GM21447 (cell line): ENCODE results near the gene FOXP1.

Source experiments
- ATAC-seq: cut with Tn5 transposase; IDR thresholded peaks from one replicate; pipeline ENCODE4 v1.9.1; 2021; ENCODE audit not compliant: unreplicated experiment

The FOXP1 gene

DNA sequence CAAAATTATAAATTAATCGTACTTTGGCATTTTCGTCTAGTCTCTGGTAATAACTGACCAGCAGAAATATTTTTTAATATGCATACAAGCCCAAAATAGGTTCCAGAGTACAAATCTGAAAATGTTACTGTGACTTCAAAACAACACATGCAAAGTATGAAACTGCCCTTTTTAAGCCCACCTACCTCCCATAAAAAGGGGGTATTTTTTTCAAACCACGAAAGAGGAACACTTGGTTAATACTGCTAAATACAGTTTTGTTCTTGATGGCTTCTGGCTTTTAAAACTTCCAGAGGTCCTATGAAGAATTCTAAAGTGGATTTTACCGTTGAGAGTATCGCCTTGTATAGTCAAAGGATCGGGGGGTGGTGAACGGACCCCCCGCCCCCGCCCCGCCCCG, 610.7 kb downstream of the FOXP1 start:
- ATAC-seq: no peak

DNA sequence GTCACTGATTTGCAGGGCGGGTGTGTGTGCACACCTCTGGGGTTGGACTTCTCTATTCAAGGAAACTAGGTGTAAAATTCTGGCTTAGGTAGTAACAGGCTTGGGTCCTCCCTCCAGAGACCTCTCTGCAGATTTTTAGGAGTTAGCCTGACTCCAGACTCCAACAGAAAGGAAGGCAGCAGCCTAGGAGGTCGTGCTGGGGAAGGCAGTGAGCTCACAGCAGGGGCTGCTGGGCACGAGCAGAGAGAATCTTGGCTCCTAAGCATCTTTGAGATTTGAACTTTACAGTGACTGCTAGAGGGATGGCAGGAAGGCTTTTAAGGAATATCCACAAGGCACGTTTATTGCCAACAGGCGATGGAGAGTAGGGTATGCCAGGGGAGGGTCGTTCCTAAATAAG, 612.6 kb downstream of the FOXP1 start:
- no peak for ATAC-seq

DNA sequence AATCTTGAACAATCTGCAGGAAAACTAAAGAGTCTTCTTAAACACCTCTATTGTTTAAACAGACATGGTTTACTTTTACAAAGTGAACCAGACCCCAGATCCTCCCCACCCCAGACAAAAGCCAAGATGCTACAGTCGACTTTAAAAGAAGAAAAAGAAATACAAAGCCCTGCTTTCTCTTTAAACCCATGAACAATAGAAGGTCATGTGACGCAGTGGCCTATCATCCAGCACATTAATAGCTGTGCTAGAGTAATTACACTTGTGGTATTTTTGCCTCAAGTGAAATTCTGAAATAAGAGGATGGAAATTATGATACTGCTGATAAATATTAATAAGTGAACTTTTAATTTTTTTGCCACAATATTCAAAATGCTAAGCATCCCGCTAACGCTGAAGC, 613.4 kb downstream of the FOXP1 start:
- no peak for ATAC-seq

DNA sequence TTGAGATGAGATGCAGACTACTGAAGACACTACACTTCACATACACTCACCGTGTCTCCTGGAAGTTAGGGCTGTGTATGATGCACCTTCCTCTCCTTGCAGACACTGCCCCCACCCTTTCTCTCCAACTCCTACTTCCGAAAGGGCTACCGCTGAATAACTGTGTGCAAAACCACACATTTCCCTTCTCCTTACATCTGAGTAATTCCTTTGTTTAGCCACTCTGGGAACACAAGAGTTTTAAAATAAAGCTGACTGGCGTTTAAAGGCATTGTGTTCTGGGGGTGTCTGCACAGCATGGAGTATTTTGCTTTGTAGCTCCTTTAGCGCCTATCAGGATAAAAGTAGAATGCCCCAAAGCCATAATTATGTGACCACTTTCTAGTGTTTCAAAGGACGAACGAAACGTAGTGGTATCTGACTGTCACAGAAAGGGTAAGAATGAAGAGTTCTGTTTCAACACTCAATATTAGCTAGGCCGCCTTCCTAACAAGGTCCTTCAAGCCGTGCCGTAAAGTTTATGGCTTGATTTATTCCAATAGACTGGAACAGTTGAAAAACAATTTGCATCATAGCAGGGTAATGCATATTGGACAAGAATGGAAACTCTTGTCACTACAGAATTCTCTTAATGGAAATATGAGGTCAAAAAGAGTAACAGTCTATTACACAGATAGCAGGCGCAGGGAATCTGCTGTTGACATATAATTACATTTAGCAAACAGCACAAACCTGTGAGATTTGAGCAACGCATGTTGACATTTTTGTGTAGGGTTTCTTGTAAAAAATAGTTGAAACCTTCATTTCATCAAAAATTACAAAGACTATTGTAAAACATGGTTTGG, 619.9 kb downstream of the FOXP1 start:
- no peak for ATAC-seq

DNA sequence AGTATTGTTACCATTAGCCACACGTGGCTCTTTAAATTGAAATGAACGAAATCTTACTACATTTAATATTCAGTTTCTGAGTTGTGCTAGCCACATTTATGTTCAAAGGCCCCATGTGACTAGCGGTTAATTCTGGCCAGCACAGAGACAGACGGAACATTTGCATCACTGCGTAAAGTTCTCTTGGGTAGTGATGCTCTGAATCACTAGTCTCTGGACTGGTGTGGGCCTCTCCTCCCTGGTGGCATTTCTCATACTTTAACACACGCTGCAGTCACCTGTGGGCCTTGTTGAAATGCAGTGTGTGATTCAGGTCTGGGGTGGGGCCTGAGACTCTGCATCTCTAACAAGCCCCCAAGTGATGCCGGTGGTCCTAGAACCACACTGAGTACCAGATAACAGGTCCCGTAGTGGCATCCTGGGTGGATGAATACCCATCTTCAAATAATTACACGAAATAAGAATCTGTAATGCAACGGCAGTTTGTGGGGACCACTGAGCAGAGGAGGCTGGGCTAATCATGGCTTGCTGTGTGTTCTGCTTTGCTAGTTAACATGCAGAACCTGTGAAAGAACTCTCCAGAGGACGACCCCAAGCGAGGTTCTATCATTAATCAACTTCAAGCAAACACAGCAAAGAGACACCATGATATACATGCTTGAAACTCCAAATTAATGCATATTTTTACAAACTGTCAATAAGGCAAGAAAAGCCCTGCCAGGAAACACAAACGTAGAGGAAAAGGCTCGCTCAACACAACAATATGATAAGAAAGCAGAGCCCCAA, 623.8 kb downstream of the FOXP1 start:
- no peak for ATAC-seq

DNA sequence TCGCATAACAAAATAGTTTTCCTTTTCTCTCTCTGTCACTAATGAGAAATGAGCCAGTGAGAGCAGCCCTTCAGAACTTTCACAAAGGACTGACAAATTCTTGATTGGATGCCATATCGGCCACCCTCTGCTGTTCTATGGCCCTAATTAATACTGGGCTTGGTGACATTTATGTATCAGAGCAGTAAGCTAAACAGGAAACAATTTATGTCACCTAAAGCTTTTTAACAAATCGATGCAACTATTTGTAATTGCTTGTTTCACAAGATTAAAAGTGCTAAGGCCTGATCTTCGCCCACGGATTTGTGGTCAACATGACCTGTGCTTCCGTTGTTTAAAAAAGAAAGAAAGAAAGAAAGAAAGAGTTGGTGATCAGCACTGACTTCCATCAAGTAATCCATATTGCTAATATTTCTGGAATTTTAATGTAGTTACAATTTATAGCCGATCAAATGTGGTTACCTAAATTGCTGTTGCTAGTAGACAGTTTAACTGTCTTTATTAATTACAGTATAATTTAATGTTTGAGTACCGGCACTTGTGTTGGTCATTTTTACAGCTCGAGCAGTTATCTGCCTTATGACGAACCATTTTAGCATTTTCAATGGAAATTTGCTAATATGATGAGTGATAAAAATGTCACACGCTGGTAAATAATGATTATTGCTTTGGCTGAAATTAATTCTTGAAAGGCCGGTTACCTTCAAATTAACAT, 631.3 kb downstream of the FOXP1 start:
- no peak for ATAC-seq

DNA sequence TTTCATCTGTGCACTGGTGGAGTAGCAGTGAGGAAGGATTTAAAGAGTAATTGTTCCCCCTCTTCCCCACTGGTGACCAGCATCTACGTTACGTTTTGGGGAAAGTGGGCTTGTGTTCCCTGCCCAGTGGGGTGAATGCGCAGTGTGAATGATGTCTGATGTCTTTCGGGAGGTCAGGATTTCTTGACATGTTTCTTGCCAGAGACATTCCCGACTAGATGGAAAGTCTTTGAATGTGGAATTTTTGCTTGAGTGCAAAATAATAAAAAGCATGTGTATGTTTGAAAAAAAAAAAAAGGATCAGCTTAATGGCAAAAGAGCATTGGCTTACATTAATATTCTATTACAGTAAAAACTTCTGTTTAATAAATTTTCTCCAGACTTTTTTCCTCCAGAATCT, 632.2 kb downstream of the FOXP1 start:
- ATAC-seq: no peak

DNA sequence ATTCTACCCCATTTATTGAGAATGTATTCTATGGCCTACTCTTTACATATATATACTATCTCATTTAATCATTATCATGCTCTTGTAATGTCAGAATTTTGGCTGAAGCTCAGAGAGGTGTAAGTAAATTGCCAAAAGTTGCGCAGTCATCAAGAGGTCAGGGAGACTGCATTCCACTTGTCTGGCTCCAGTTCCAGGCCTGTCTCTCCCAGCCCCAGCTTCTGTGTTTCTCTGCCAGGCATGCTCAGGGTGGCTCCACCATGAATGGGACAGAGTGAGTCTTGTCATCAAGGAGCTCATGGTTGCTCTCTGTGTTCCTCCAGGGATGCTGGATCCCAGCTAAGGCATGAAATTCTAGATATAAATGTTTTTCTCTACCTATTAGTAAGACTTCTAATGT, 635.9 kb downstream of the FOXP1 start:
- ATAC-seq: no peak

DNA sequence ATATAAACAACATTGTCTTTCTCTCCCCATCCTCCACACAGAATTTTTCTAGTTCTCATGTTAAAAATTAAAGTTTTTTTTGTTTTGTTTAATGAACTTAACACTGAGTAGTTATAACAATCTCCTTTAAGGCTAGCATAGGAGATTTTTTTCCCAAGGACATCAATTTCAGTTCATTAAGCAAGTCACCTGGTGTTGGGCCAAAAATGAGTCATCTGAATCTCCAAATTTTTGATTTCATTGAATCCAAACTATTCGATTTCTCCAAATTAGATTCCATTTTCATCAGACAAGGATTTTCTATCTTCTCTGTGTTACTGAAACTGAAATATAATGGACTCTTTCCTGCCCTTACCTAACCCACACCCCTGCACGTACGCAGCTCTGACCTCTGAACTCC, 639.6 kb downstream of the FOXP1 start:
- no peak for ATAC-seq

DNA sequence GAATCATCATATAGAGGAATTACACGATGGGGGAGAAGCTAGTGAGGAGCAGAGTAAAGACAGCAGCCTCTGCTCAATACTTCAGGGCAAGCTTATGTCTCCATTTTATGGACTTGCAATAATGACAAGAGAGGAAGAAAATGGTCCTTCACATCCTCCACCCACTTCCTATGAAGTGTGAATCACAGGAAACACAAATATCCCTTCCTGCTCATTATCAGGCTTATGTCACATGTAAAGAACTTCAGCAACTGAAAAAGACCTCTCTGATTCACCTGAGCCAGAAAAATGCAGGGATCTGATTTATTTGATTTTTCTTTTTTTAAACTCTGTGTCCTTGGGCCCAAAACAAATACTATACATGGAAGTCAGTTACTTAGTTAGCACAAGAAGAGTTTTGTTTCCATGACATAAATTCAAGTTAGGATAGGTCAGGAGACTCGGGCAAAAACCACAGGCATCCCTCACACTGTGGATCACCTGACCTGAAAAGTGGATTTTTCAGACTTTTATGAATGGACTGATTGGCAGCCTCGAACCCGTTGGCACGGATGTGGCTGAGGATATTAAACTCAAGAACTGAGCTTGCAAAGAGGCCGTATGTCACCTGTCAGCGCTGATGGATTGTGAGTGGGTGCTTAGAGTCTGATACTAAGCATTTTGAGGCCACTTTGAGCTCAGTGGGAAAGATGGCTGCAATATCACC, 650.3 kb downstream of the FOXP1 start:
- no peak for ATAC-seq

DNA sequence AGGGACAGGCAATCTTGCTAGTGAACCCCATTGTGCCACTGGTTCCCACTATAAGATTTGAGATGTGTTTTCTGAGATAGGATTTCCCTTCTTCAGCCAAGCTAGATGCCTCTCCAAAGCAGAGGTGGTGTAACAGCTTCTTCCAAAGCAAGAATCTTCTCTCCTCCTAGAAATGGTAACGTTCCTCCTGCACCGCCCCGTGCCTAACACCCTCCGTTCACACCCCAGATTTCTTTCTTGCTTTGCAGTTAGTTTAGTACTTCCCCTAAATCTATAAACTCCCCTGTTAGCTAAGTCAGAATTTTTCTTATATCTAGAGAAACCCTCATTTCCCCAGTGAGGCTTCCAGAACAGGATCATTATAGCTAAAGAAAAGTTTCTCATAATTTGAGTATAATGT, 653.5 kb downstream of the FOXP1 start:
- no peak for ATAC-seq

DNA sequence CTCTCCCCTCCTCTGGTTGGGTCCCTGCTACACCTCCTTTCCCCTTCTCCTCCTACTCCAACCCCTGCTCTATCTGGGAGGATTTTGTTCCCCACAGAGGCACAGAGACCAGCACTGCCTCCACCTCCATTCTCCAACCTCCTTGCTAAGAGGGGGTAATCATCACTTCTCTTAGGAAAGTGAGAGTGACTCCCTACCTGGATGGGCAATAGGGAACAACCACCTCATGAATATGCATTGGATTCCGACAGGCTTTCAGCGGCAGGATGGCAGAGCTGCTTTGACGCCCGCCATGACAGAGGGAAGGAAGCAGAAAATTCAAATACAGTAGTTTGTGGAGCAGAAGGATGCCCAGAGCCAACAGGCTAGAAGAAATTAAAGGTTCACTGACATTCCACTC, 656.3 kb downstream of the FOXP1 start:
- ATAC-seq: no peak

DNA sequence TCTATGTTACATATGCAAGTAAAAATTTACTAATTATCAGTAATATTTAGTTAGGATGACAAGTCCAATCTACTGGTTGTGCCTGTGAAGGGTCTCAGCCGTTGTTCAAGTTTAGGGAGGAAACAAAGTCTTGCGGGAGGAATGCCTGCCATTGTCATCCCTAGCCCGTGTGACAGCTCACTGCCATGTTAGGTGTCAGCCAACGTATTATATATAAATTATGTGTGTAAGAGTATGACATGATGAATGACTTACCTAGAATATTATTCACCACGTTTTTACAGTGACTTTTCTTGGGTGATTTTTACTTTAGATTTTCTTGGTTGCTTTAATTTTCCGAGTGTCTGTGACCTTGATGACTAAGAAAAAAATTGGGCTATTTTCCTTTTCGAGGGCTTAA, 656.7 kb downstream of the FOXP1 start:
- no peak for ATAC-seq

DNA sequence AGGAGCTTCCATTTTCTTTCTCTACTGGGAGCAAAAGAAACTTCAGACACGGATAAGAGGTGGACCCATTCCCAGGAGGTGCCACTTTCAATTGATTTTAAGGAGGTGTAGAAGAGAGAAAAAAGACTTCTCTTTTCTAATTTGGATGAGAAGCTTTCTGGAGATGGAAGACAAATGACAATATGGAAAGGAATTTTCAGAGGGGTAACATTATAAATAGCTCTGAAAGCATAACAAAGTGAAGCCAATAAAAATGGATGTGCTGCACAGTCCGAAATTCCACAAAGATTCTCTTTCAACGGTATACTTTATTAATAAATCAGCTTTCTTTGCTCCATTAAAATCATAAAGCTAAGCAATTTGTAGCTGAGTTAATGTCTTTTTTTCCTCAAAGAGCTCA, 663.9 kb downstream of the FOXP1 start:
- ATAC-seq: no peak

DNA sequence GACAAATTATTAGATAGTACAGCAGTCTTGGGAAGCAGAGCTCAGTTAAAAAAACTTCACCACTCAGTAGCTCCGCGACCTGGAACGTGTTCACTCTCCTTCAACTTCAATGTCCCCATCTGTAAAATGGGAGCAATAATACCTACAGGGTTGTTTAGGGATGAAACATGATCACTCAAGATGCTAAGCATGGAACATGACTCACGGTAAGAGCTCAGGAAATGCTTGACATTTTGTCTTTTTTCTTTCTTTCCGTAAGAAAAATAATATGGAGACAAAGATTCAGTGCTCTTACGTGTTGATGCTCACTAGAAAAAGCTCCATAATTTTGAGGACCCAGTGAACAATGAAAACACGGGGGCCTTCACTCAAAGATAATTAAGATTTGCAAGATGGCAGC, 664.4 kb downstream of the FOXP1 start:
- ATAC-seq: no peak

DNA sequence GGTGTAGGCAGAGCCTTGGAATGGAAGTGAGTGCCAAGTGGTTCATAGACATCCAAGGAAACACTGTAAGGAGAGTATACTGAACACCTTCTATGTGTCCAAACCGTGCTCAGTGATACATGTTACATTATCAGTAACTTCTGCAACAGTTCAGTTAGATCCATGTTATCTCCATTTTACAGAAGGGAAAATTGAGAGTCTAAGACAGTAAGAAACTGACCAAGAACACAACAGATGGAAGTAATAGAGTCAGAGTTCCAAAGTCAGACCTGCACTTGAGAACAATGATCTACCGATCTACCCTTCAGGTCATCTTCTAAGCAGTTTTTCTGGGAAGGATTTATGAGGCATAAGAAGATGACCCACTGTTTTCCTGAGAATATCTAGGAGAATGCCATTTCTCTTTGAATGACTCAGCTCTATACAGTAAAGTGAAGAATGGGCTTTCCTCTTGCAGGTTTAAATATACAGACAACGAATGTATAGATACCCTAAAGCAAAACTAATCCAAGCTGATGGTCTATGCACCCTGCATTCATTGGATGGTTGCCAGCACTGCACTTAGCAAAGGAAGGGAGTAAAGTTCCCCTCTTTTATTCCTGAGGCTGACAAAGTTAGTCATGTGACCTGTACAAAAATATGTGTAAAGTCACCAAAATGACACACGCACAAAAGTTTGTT, 667.0 kb downstream of the FOXP1 start:
- ATAC-seq: no peak

DNA sequence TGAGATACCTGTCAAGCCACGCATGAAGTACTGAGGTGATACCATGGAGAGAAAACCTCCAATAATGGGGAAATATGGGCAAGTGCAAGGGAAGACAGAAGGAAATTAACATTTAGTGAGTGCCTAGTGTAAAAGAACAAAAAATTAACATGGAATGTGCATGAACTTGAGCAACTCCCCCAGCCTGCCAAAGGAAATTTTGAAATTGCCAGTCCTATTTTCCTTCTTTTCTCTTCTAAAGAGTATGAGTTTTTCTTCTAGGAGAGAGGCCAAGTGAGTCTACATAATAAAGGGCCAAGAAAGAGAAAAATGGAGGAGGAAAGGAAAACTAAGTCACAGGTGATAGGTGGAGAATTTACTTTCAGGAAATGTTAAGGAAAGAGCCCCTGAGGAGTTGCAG, 668.7 kb downstream of the FOXP1 start:
- no peak for ATAC-seq

DNA sequence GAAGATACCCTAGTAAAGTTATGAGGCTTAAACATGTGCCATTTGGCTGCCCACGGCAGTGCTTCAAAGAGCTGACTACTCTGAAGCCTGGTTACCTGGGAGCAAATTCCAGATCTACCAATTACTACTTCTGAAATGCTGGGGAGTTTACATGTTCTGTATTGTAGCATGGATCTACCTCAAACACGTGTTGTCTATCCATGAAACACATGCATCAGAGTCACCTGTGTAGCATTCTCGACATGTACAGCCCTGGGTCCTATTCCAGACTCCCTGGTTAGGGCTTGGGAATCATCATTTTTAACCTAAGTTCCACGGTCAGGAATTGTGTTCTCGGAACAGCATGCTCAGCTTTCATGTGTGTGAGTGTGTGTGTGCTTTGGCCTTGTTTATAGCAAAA, 671.8 kb downstream of the FOXP1 start:
- no peak for ATAC-seq

DNA sequence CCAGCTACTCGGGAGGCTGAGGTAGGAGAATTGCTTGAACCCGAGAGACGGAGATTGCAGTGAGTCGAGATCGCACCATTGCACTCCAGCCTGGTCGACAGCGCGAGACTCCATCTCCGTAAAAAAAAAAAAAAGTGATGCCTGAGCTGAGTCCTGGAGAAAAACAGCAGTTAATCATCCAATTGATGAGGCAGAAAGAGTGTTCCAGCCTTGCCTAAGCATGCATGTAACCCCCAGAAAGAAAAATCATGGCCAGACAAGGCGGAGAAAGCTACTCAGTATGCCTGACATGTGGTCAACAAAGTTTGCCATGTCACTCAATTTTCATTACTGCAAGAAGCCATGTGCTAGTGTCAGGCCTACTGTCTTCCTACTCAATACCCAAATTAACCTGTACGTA, 678.0 kb downstream of the FOXP1 start:
- no peak for ATAC-seq
